ENCODE results near the gene PEAR1.

The PEAR1 gene

GRCh38 chr1:156865865-156866248 is 27.7 kb upstream of the PEAR1 start:
- Histone ChIP-seq H3K4me1 (ENCODE audit: insufficient read depth, low read length) (peaks cover 13% of the 10 kb centered on the region; the same call in 1 of the 2 replicates), H3K9me3 (ENCODE audit: control insufficient read depth, insufficient read depth, low read length) (no peaks in the 10 kb centered on the region), H3K9ac (ENCODE audit: low read depth, low read length) (no peak overlapping the region), H3K36me3 (ENCODE audit: insufficient read depth, low read length) (no peaks in the 10 kb centered on the region)

- no peak overlapping the region for H3K9ac ChIP-seq (ENCODE audit: low read depth, low read length)
- H3K4me1 ChIP-seq (ENCODE audit: insufficient read depth, low read length), result peaks cover 13% of the 10 kb centered on the region; the same call in 1 of the 2 replicates
- no peaks in the 10 kb centered on the region for H3K36me3 ChIP-seq (ENCODE audit: insufficient read depth, low read length)
- no peaks in the 10 kb centered on the region for H3K9me3 ChIP-seq (ENCODE audit: control insufficient read depth, insufficient read depth, low read length)
Measured at GRCh38 chr1:156866249-156866909, 27.1 kb upstream of the PEAR1 start.

- Histone ChIP-seq H3K4me1 (ENCODE audit: insufficient read depth, low read length) (peaks cover 13% of the 10 kb centered on the region; the same call in 1 of the 2 replicates), H3K9ac (ENCODE audit: low read depth, low read length) (no peak overlapping the region), H3K36me3 (ENCODE audit: insufficient read depth, low read length) (no peaks in the 10 kb centered on the region), H3K9me3 (ENCODE audit: control insufficient read depth, insufficient read depth, low read length) (no peaks in the 10 kb centered on the region)
Measured at GRCh38 chr1:156868341-156868740, 25.2 kb upstream of the PEAR1 start.

GRCh38 chr1:156869455-156869854 is 24.1 kb upstream of the PEAR1 start:
- H3K4me1 ChIP-seq (ENCODE audit: insufficient read depth, low read length), result peaks cover 13% of the 10 kb centered on the region; the same call in 1 of the 2 replicates
- H3K9me3 ChIP-seq (ENCODE audit: control insufficient read depth, insufficient read depth, low read length), result no peaks in the 10 kb centered on the region
- H3K9ac ChIP-seq (ENCODE audit: low read depth, low read length), result no peak overlapping the region
- no peaks in the 10 kb centered on the region for H3K36me3 ChIP-seq (ENCODE audit: insufficient read depth, low read length)

GRCh38 chr1:156873659-156874058 is 19.9 kb upstream of the PEAR1 start:
- Histone ChIP-seq H3K9me3 (ENCODE audit: control insufficient read depth, insufficient read depth, low read length) (no peaks in the 10 kb centered on the region), H3K4me1 (ENCODE audit: insufficient read depth, low read length) (peaks cover 3% of the 10 kb centered on the region; the same call in 1 of the 2 replicates), H3K36me3 (ENCODE audit: insufficient read depth, low read length) (no peaks in the 10 kb centered on the region), H3K9ac (ENCODE audit: low read depth, low read length) (no peak overlapping the region)

- Histone ChIP-seq H3K36me3 (ENCODE audit: insufficient read depth, low read length) (no peaks in the 10 kb centered on the region), H3K4me1 (ENCODE audit: insufficient read depth, low read length) (peaks cover 3% of the 10 kb centered on the region; the same call in 1 of the 2 replicates), H3K9ac (ENCODE audit: low read depth, low read length) (no peak overlapping the region), H3K9me3 (ENCODE audit: control insufficient read depth, insufficient read depth, low read length) (no peaks in the 10 kb centered on the region)
Measured at GRCh38 chr1:156874142-156874541, 19.4 kb upstream of the PEAR1 start.

- H3K36me3 ChIP-seq (ENCODE audit: insufficient read depth, low read length), result no peaks in the 10 kb centered on the region
- H3K9ac ChIP-seq (ENCODE audit: low read depth, low read length), result no peak overlapping the region
- H3K9me3 ChIP-seq (ENCODE audit: control insufficient read depth, insufficient read depth, low read length), result no peaks in the 10 kb centered on the region
- H3K4me1 ChIP-seq (ENCODE audit: insufficient read depth, low read length), result peaks cover 3% of the 10 kb centered on the region; the same call in 1 of the 2 replicates
Measured at GRCh38 chr1:156874572-156875340, 18.8 kb upstream of the PEAR1 start.

GRCh38 chr1:156875341-156875615 is 18.2 kb upstream of the PEAR1 start:
- no peak overlapping the region for H3K9ac ChIP-seq (ENCODE audit: low read depth, low read length)
- no peaks in the 10 kb centered on the region for H3K9me3 ChIP-seq (ENCODE audit: control insufficient read depth, insufficient read depth, low read length)
- H3K4me1 ChIP-seq (ENCODE audit: insufficient read depth, low read length), result peaks cover 3% of the 10 kb centered on the region; the same call in 1 of the 2 replicates
- H3K36me3 ChIP-seq (ENCODE audit: insufficient read depth, low read length), result no peaks in the 10 kb centered on the region

- Histone ChIP-seq H3K9ac (ENCODE audit: low read depth, low read length) (no peak overlapping the region), H3K4me1 (ENCODE audit: insufficient read depth, low read length) (peaks cover 3% of the 10 kb centered on the region; the same call in 1 of the 2 replicates)
Measured at GRCh38 chr1:156876281-156876680, 17.2 kb upstream of the PEAR1 start.

GRCh38 chr1:156877433-156878170 is 15.9 kb upstream of the PEAR1 start:
- H3K36me3 ChIP-seq (ENCODE audit: insufficient read depth, low read length), result no peaks in the 10 kb centered on the region
- H3K9ac ChIP-seq (ENCODE audit: low read depth, low read length), result no peak overlapping the region
- no peaks in the 10 kb centered on the region for H3K9me3 ChIP-seq (ENCODE audit: control insufficient read depth, insufficient read depth, low read length)
- H3K4me1 ChIP-seq (ENCODE audit: insufficient read depth, low read length), result peaks cover 3% of the 10 kb centered on the region; the same call in 1 of the 2 replicates

More at GRCh38 chr1:156876281-156876680, 17.2 kb upstream of the PEAR1 start:
- Histone ChIP-seq H3K36me3 (ENCODE audit: insufficient read depth, low read length) (no peaks in the 10 kb centered on the region), H3K9me3 (ENCODE audit: control insufficient read depth, insufficient read depth, low read length) (no peaks in the 10 kb centered on the region)

GRCh38 chr1:156879876-156880275 is 13.6 kb upstream of the PEAR1 start:
- H3K9ac ChIP-seq (ENCODE audit: low read depth, low read length), result no peak overlapping the region
- H3K4me1 ChIP-seq (ENCODE audit: insufficient read depth, low read length), result peaks cover 10% of the 10 kb centered on the region; the same call in 1 of the 2 replicates
- no peaks in the 10 kb centered on the region for H3K9me3 ChIP-seq (ENCODE audit: control insufficient read depth, insufficient read depth, low read length)
- no peaks in the 10 kb centered on the region for H3K36me3 ChIP-seq (ENCODE audit: insufficient read depth, low read length)

- Histone ChIP-seq H3K9me3 (ENCODE audit: control insufficient read depth, insufficient read depth, low read length) (no peaks in the 10 kb centered on the region), H3K36me3 (ENCODE audit: insufficient read depth, low read length) (no peaks in the 10 kb centered on the region), H3K4me1 (ENCODE audit: insufficient read depth, low read length) (peaks cover 16% of the 10 kb centered on the region), H3K9ac (ENCODE audit: low read depth, low read length) (no peak overlapping the region)
Measured at GRCh38 chr1:156880473-156880872, 13.0 kb upstream of the PEAR1 start.

GRCh38 chr1:156881101-156881500 is 12.4 kb upstream of the PEAR1 start:
- Histone ChIP-seq H3K4me1 (ENCODE audit: insufficient read depth, low read length) (peaks cover 22% of the 10 kb centered on the region), H3K9ac (ENCODE audit: low read depth, low read length) (no peak overlapping the region), H3K9me3 (ENCODE audit: control insufficient read depth, insufficient read depth, low read length) (no peaks in the 10 kb centered on the region), H3K36me3 (ENCODE audit: insufficient read depth, low read length) (no peaks in the 10 kb centered on the region)

- Histone ChIP-seq H3K36me3 (ENCODE audit: insufficient read depth, low read length) (no peaks in the 10 kb centered on the region), H3K9me3 (ENCODE audit: control insufficient read depth, insufficient read depth, low read length) (no peaks in the 10 kb centered on the region), H3K4me1 (ENCODE audit: insufficient read depth, low read length) (peaks cover 26% of the 10 kb centered on the region), H3K9ac (ENCODE audit: low read depth, low read length) (no peak overlapping the region)
Measured at GRCh38 chr1:156881663-156882062, 11.9 kb upstream of the PEAR1 start.
